K562 (cell line): ENCODE measurements around the gene LMBR1L. TPM values are rescaled to one million over a fixed set of nuclear protein-coding genes. Genes with fewer than 3 reads are reported as not detected.

ENCODE experiments used
- CBX1 ChIP-seq: sonication (generic); IDR thresholded peaks from 2 replicates; pipeline ENCODE4 v1.6.1; 2016; ENCODE audit warnings: antibody characterized with exemption, low read depth, mild to moderate bottlenecking
- DMBX1 ChIP-seq: fragments of 250-450 bp; sonication (Bioruptor Pico); IDR thresholded peaks from 2 replicates; pipeline ENCODE4 v1.8.0; 2022; ENCODE audit warnings: inconsistent platforms, mild to moderate bottlenecking, moderate library complexity, borderline replicate concordance
- ELF2 ChIP-seq: fragments of 250-450 bp; sonication (Bioruptor Pico); IDR thresholded peaks from 2 replicates; pipeline ENCODE4 v1.5.0; 2021; ENCODE audit warnings: mild to moderate bottlenecking
- RUNX1 ChIP-seq: sonication (generic); IDR thresholded peaks from 2 replicates; pipeline ENCODE4 v1.6.1; 2016; ENCODE audit warnings: antibody characterized with exemption, low read depth
- ZBTB8A ChIP-seq: fragments of 450-650 bp; IDR thresholded peaks from 2 replicates; pipeline ENCODE4 v1.6.1; 2018; ENCODE audit warnings: mild to moderate bottlenecking, moderate library complexity; ENCODE audit not compliant: partially characterized antibody
- ZNF212 ChIP-seq: fragments of 450-650 bp; formaldehyde crosslinking; IDR thresholded peaks from 2 replicates; pipeline ENCODE4 v1.4.0; 2020; ENCODE audit warnings: mild to moderate bottlenecking
- ZNF354B ChIP-seq: fragments of 250-450 bp; sonication (Bioruptor Pico); IDR thresholded peaks from 2 replicates; pipeline ENCODE4 v1.4.0; 2020
- ZNF778 ChIP-seq: fragments of 450-650 bp; formaldehyde crosslinking; IDR thresholded peaks from 2 replicates; pipeline ENCODE4 v1.4.0; 2020; ENCODE audit warnings: mild to moderate bottlenecking, moderate library complexity
- polyA plus RNA-seq, 8 experiments: library from polyadenylated mRNA; depleted of rRNA in 4 of 8; stranded (reverse) in 5 of 8; unstranded in 3 of 8; fragments of >200 nt; fragmentation: Nextera tagmentation in 2 of 8; fragmentation: Illumina TruSeq in 1 of 8; extraction: Ambion mirVana in 2 of 8; extraction: Trizol in 1 of 8; gene quantifications; 2 replicates each; pipeline versions ENCODE4 v1.2.1 to v1.2.3, GENCODE V29; 2011 to 2014; ENCODE audit warnings: inconsistent platforms in 1 of 8, missing spikeins in 1 of 8
- total RNA-seq, 7 experiments: library from RNA; depleted of rRNA in 6 of 7; stranded (reverse); fragments of >200 nt in 6 of 7; fragmentation: Illumina TruSeq in 2 of 7; extraction: Trizol in 2 of 7; gene quantifications; 2 replicates each; pipeline versions ENCODE4 v1.2.1 to v1.2.3, GENCODE V29; 2011 to 2021; ENCODE audit warnings: low replicate concordance in 1 of 7
- TF ChIP-seq, protein P1 (sequence below): fragments of 200-800 bp; sonication (Bioruptor generic); IDR thresholded peaks from 2 replicates; pipeline ENCODE4 v1.6.1; 2016; ENCODE audit warnings: missing genetic modification characterization, missing compliant biosample characterization
- TF ChIP-seq, protein P2 (sequence below): fragments of 200-800 bp; sonication (Bioruptor generic); IDR thresholded peaks from 2 replicates; pipeline ENCODE4 v1.6.1; 2017; ENCODE audit warnings: missing genetic modification characterization, missing compliant biosample characterization
- TF ChIP-seq, protein P3 (sequence below): sonication (generic); formaldehyde crosslinking; IDR thresholded peaks from 2 replicates; pipeline ENCODE4 v1.4.0; 2020; ENCODE audit warnings: mild to moderate bottlenecking, missing genetic modification reagents
- TF ChIP-seq, protein P4 (sequence below), 2 experiments: fragments of 450-650 bp; conservative IDR thresholded peaks; 2 replicates each; pipeline ENCODE4 v1.6.1; 2017; ENCODE audit warnings: mild to moderate bottlenecking in 2 of 2, moderate library complexity in 2 of 2

The LMBR1L gene
- total and polyA plus RNA-seq, 9 of the 15 experiments (the other 6 are each of a cell fraction or from before 2014, with no cell fraction given), result 2.5 to 57.0 (median 31.1) TPM

DNA sequence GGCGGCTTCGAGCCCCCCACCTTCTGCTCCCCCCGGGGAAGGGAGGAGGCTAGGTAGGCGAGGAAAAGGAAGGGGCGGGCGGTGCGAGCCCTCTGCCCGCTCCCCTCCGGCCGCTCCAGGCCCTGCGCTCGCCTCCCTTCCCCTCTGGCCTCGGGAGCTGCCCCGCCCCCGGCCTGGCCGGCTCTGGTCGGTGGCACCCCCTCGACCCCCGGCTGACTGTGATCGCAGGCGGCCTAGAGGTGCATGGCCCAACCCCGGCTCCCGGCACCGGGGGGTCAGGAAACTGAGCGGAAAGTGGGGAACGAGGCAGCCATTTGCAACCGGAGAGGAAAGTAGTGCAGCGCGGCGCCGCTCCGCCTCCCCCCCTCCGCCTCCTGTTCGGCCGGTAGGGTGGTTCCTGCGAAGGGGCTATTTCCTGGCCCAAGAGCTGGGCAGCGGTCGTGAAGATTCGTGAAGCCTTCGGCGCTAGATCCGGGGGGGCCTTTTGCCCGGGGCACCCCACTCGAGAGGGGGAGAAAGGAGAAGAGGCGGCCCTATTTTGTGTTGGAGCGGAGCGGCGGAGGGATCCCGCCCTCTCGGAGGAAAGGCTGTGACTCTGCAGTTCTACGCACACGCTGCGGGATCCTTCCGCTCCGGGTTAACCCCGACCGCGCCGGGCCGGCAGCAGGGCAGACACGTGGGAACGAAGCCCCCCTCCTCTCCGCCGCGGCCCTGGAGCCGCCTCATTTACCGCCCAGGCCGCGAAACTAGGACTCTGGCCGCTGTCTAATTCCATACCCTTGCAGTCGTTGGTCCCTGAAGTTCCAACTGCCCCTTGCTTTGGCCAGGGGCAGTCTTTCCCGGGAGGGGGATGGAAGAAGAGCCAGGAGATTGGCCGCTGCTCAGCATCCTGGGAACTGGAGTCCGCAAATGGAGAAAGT, 50.1 kb downstream of the LMBR1L start, which contains the start of gene KMT2D (continued):
- TF ChIP-seq, protein P1, sequence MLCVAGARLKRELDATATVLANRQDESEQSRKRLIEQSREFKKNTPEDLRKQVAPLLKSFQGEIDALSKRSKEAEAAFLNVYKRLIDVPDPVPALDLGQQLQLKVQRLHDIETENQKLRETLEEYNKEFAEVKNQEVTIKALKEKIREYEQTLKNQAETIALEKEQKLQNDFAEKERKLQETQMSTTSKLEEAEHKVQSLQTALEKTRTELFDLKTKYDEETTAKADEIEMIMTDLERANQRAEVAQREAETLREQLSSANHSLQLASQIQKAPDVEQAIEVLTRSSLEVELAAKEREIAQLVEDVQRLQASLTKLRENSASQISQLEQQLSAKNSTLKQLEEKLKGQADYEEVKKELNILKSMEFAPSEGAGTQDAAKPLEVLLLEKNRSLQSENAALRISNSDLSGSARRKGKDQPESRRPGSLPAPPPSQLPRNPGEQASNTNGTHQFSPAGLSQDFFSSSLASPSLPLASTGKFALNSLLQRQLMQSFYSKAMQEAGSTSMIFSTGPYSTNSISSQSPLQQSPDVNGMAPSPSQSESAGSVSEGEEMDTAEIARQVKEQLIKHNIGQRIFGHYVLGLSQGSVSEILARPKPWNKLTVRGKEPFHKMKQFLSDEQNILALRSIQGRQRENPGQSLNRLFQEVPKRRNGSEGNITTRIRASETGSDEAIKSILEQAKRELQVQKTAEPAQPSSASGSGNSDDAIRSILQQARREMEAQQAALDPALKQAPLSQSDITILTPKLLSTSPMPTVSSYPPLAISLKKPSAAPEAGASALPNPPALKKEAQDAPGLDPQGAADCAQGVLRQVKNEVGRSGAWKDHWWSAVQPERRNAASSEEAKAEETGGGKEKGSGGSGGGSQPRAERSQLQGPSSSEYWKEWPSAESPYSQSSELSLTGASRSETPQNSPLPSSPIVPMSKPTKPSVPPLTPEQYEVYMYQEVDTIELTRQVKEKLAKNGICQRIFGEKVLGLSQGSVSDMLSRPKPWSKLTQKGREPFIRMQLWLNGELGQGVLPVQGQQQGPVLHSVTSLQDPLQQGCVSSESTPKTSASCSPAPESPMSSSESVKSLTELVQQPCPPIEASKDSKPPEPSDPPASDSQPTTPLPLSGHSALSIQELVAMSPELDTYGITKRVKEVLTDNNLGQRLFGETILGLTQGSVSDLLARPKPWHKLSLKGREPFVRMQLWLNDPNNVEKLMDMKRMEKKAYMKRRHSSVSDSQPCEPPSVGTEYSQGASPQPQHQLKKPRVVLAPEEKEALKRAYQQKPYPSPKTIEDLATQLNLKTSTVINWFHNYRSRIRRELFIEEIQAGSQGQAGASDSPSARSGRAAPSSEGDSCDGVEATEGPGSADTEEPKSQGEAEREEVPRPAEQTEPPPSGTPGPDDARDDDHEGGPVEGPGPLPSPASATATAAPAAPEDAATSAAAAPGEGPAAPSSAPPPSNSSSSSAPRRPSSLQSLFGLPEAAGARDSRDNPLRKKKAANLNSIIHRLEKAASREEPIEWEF (CRISPR knock-in tag), result no peak
- TF ChIP-seq ZNF778 (CRISPR knock-in tag) (no peak), ZNF354B (CRISPR knock-in tag) (no peak), CBX1 (peak; percentile 94), RUNX1 (0 out of 2 replicates have a peak, but pooled peaks have one; percentile 38), ELF2 (CRISPR knock-in tag) (peak; percentile 79; the same call in 1 of the 2 replicates), DMBX1 (CRISPR knock-in tag) (0 out of 2 replicates have a peak, but pooled peaks have one; percentile 27), ZNF212 (no peak), ZBTB8A (no peak)
- TF ChIP-seq, protein P2, sequence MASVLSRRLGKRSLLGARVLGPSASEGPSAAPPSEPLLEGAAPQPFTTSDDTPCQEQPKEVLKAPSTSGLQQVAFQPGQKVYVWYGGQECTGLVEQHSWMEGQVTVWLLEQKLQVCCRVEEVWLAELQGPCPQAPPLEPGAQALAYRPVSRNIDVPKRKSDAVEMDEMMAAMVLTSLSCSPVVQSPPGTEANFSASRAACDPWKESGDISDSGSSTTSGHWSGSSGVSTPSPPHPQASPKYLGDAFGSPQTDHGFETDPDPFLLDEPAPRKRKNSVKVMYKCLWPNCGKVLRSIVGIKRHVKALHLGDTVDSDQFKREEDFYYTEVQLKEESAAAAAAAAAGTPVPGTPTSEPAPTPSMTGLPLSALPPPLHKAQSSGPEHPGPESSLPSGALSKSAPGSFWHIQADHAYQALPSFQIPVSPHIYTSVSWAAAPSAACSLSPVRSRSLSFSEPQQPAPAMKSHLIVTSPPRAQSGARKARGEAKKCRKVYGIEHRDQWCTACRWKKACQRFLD (CRISPR knock-in tag), result peak; percentile 91; the same call in 1 of the 2 replicates
- TF ChIP-seq, protein P3, sequence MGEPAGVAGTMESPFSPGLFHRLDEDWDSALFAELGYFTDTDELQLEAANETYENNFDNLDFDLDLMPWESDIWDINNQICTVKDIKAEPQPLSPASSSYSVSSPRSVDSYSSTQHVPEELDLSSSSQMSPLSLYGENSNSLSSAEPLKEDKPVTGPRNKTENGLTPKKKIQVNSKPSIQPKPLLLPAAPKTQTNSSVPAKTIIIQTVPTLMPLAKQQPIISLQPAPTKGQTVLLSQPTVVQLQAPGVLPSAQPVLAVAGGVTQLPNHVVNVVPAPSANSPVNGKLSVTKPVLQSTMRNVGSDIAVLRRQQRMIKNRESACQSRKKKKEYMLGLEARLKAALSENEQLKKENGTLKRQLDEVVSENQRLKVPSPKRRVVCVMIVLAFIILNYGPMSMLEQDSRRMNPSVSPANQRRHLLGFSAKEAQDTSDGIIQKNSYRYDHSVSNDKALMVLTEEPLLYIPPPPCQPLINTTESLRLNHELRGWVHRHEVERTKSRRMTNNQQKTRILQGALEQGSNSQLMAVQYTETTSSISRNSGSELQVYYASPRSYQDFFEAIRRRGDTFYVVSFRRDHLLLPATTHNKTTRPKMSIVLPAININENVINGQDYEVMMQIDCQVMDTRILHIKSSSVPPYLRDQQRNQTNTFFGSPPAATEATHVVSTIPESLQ (CRISPR knock-in tag), result 0 out of 2 replicates have a peak, but pooled peaks have one; percentile 76
- TF ChIP-seq, protein P4, sequence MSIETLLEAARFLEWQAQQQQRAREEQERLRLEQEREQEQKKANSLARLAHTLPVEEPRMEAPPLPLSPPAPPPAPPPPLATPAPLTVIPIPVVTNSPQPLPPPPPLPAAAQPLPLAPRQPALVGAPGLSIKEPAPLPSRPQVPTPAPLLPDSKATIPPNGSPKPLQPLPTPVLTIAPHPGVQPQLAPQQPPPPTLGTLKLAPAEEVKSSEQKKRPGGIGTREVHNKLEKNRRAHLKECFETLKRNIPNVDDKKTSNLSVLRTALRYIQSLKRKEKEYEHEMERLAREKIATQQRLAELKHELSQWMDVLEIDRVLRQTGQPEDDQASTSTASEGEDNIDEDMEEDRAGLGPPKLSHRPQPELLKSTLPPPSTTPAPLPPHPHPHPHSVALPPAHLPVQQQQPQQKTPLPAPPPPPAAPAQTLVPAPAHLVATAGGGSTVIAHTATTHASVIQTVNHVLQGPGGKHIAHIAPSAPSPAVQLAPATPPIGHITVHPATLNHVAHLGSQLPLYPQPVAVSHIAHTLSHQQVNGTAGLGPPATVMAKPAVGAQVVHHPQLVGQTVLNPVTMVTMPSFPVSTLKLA (conservative IDR thresholded peaks at IDR 0.05), result peak; percentile 99
